Measurements from ENCODE around the gene ICE2.

GRCh38 chr15:60395276-60396011 is 83.5 kb downstream of the ICE2 start:
- TF ChIP-seq CTCF (conservative IDR thresholded peaks at IDR 0.05 in 1 of 2, IDR thresholded peaks at IDR 0.05 in 1 of 2; ENCODE audit: extremely low read depth in 1 of 2, insufficient read depth in 1 of 2, low read depth in 1 of 2, low read length in 2 of 2) (no peak), EZH2 (IDR thresholded peaks at IDR 0.05; ENCODE audit: borderline replicate concordance, low read length) (no peak)

All from mammary epithelial cell (primary cell).